HepG2 (cell line): ENCODE results near the gene NFKBIL1. TPM values are rescaled to one million over a fixed set of nuclear protein-coding genes. Genes with fewer than 3 reads are reported as not detected.
A peak's percentile ranks its signal among the peaks of the same experiment; 100 is the strongest.

Experiments used
- ATAC-seq: fragments of 200-7000 bp; cut with Tn5 transposase; 3 replicates; pipeline ENCODE4 v1.9.1; 2020; ENCODE audit warnings: mild to moderate bottlenecking, moderate library complexity
- BruUV-seq: library from RNA; stranded (reverse); fragments of 400-500 nt; replicated peaks from 2 replicates; lab custom pipeline; 2021; lab: Mats Ljungman, UMichigan
- CTCF ChIA-PET: fragments of 300-600 bp; formaldehyde crosslinking; extraction: SDS; loops from one replicate; lab custom pipeline; 2021; ENCODE audit warnings: low total read pairs, inconsistent platforms, low intra/inter-chr PET ratio; lab: Yijun Ruan, JAX
- POLR2A ChIA-PET: fragments of 350-600 bp; sonication (Branson Sonifier 250); formaldehyde crosslinking; loops from one replicate; lab custom pipeline; 2020; ENCODE audit warnings: antibody characterized with exemption, inconsistent platforms; lab: Yijun Ruan, JAX
- DNase-seq: peaks from one replicate; pipeline ENCODE4 v3.0.0-alpha.2; 2015; ENCODE audit warnings: low spot score
- FAIRE-seq: peaks from 3 replicates; lab custom pipeline; 2011; peaks lifted over from hg19 to GRCh38; lab: Jason Lieb, UNC
- H2AFZ ChIP-seq: one replicate; pipeline ENCODE4 v1.6.1; 2011; ENCODE audit warnings: low read length, inconsistent platforms
- H3K27ac ChIP-seq: fragments of 300-600 bp; 3 replicates; pipeline ENCODE4 v1.8.0; 2011; ENCODE audit warnings: mixed run types, mild to moderate bottlenecking, mixed read lengths, low read length, inconsistent platforms; ENCODE audit not compliant: insufficient read depth; ENCODE audit errors: extremely low read length
- H3K27me3 ChIP-seq, 2 experiments: fragments of 200-600 bp in 1 of 2; 2 replicates in 1 of 2; 3 replicates in 1 of 2; pipeline versions ENCODE4 v1.6.0 to v1.8.0; 2011; ENCODE audit warnings: low read length in 2 of 2, mild to moderate bottlenecking in 2 of 2, moderate library complexity in 2 of 2, inconsistent platforms in 1 of 2; ENCODE audit not compliant: insufficient read depth in 2 of 2, control insufficient read depth in 1 of 2
- H3K36me3 ChIP-seq, 2 experiments: fragments of 200-600 bp in 1 of 2; replicated peaks in 1 of 2; 2 replicates in 1 of 2; 3 replicates in 1 of 2; pipeline versions ENCODE4 v1.5.1 to v1.8.0; 2011; ENCODE audit warnings: low read length in 2 of 2, inconsistent platforms in 1 of 2; ENCODE audit not compliant: insufficient read depth in 2 of 2, control insufficient read depth in 1 of 2
- H3K4me1 ChIP-seq: 2 replicates; pipeline ENCODE4 v1.5.1; 2012; ENCODE audit warnings: low read length, inconsistent platforms; ENCODE audit not compliant: insufficient read depth
- H3K4me2 ChIP-seq: 2 replicates; pipeline ENCODE4 v1.6.0; 2011; ENCODE audit warnings: low read depth, low read length, inconsistent platforms
- H3K4me3 ChIP-seq, 3 experiments: fragments of 200-600 bp in 1 of 3; sonication (generic), shearing (Covaris generic) in 1 of 3; replicated peaks in 1 of 3; 2 replicates each; pipeline ENCODE4 v1.5.1; 2011 to 2016; ENCODE audit warnings: low read length in 3 of 3, inconsistent platforms in 2 of 3, low read depth in 2 of 3, mild to moderate bottlenecking in 2 of 3, control low read depth in 1 of 3, mixed read lengths in 1 of 3; ENCODE audit not compliant: insufficient read depth in 1 of 3
- H3K79me2 ChIP-seq: one replicate; pipeline ENCODE4 v1.6.1; 2011; ENCODE audit warnings: low read length, inconsistent platforms; ENCODE audit not compliant: insufficient read depth
- H3K9ac ChIP-seq: 2 replicates; pipeline ENCODE4 v1.6.0; 2011; ENCODE audit warnings: mild to moderate bottlenecking, low read depth, low read length, inconsistent platforms; ENCODE audit not compliant: insufficient read depth
- H3K9me3 ChIP-seq: 2 replicates; pipeline ENCODE4 v1.5.1; 2012; ENCODE audit warnings: mild to moderate bottlenecking, low read length
- H4K20me1 ChIP-seq: 2 replicates; pipeline ENCODE4 v1.6.0; 2011; ENCODE audit warnings: inconsistent platforms, mild to moderate bottlenecking, low read length, moderate library complexity; ENCODE audit not compliant: insufficient read depth
- ARID5B ChIP-seq: IDR thresholded peaks from 2 replicates; pipeline ENCODE4 v1.4.0; 2020; ENCODE audit warnings: mild to moderate bottlenecking, missing genetic modification reagents
- CEBPG ChIP-seq: IDR thresholded peaks from 2 replicates; pipeline ENCODE4 v1.6.1; 2016
- DMAP1 ChIP-seq: IDR thresholded peaks from 2 replicates; pipeline ENCODE4 v1.6.1; 2016
- FOXA1 ChIP-seq, 2 experiments: fragments of 450-650 bp in 1 of 2; sonication (generic) in 1 of 2; formaldehyde crosslinking in 1 of 2; IDR thresholded peaks; 2 replicates each; pipeline versions ENCODE4 v1.4.0 to v1.6.1; 2016 to 2020; ENCODE audit warnings: missing genetic modification reagents in 1 of 2
- MAZ ChIP-seq, 2 experiments: sonication (generic) in 1 of 2; formaldehyde crosslinking in 1 of 2; IDR thresholded peaks; 2 replicates each; pipeline versions ENCODE4 v1.5.0 to v1.6.1; 2012 to 2020; ENCODE audit warnings: low read depth in 2 of 2, mild to moderate bottlenecking in 2 of 2, borderline replicate concordance in 1 of 2, improper control_type of control experiment in 1 of 2, low read length in 1 of 2, missing genetic modification reagents in 1 of 2, moderate library complexity in 1 of 2
- NPAS2 ChIP-seq: sonication (generic); formaldehyde crosslinking; IDR thresholded peaks from 2 replicates; pipeline ENCODE4 v1.8.0; 2022; ENCODE audit warnings: mild to moderate bottlenecking, missing genetic modification reagents, borderline replicate concordance
- PATZ1 ChIP-seq: sonication (generic); formaldehyde crosslinking; IDR thresholded peaks from 2 replicates; pipeline ENCODE4 v1.4.0; 2020; ENCODE audit warnings: missing genetic modification reagents
- RFXANK ChIP-seq: IDR thresholded peaks from 2 replicates; pipeline ENCODE4 v1.6.1; 2016
- SALL2 ChIP-seq: sonication (generic); formaldehyde crosslinking; IDR thresholded peaks from 2 replicates; pipeline ENCODE4 v1.8.1; 2023; ENCODE audit warnings: mild to moderate bottlenecking, missing genetic modification reagents, inconsistent platforms
- THAP7 ChIP-seq: sonication (generic); formaldehyde crosslinking; IDR thresholded peaks from 2 replicates; pipeline ENCODE4 v1.8.1; 2023; ENCODE audit warnings: mild to moderate bottlenecking, missing genetic modification reagents
- ZNF12 ChIP-seq: sonication (generic); formaldehyde crosslinking; IDR thresholded peaks from 2 replicates; pipeline ENCODE4 v1.5.0; 2020; ENCODE audit warnings: missing genetic modification reagents
- ZNF136 ChIP-seq: sonication (generic); formaldehyde crosslinking; IDR thresholded peaks from 2 replicates; pipeline ENCODE4 v1.8.1; 2022; ENCODE audit warnings: low read depth, mild to moderate bottlenecking, moderate library complexity, missing genetic modification reagents
- ZNF468 ChIP-seq: sonication (generic); formaldehyde crosslinking; IDR thresholded peaks from 2 replicates; pipeline ENCODE4 v1.8.0; 2022; ENCODE audit warnings: mild to moderate bottlenecking, moderate library complexity, missing genetic modification reagents
- ZNF598 ChIP-seq: sonication (generic); formaldehyde crosslinking; IDR thresholded peaks from 2 replicates; pipeline ENCODE4 v1.5.1; 2020; ENCODE audit warnings: mild to moderate bottlenecking, missing genetic modification reagents, borderline replicate concordance
- ZNF7 ChIP-seq: IDR thresholded peaks from 2 replicates; pipeline ENCODE4 v1.6.1; 2016; ENCODE audit warnings: missing biosample characterization, missing genetic modification reagents
- ZNF740 ChIP-seq: sonication (generic); formaldehyde crosslinking; IDR thresholded peaks from 2 replicates; pipeline ENCODE4 v1.4.0; 2020; ENCODE audit warnings: missing genetic modification reagents
- WGBS: methylation state at CpG from one replicate; pipeline ENCODE4 v1.1.6; 2017; ENCODE audit warnings: low lambda C conversion rate; 5-methylcytosine and 5-hydroxymethylcytosine counted together
- in situ Hi-C: cut with HindIII; loops from 2 replicates; pipeline ENCODE4 v1.10.0; 2017; ENCODE audit warnings: low pct_unique_long_range_greater_than_20kb; ENCODE audit not compliant: extremely low pct_ligation_motif_present
- intact Hi-C: fragments of 100-400 bp; cut with micrococcal nuclease; formaldehyde crosslinking; loops from one replicate; pipeline ENCODE4 v1.10.0; 2022; ENCODE audit not compliant: unreplicated experiment
- polyA plus RNA-seq, 8 experiments: library from polyadenylated mRNA; depleted of rRNA in 3 of 8; stranded (reverse) in 7 of 8; unstranded in 1 of 8; fragments of >200 nt; fragmentation: Illumina TruSeq in 4 of 8; extraction: Trizol in 4 of 8; gene quantifications; 2 replicates each; pipeline versions ENCODE4 v1.2.1 to v1.2.3, GENCODE V29; 2011 to 2016; ENCODE audit warnings: low read depth in 4 of 8, missing spikeins in 1 of 8, mixed read lengths in 1 of 8; ENCODE audit not compliant: insufficient read depth in 1 of 8
- total RNA-seq, 5 experiments: library from RNA; depleted of rRNA; stranded (reverse); fragments of >200 nt; fragmentation: Illumina TruSeq; extraction: Trizol; gene quantifications; 2 replicates each; pipeline ENCODE4 v1.2.3, GENCODE V29; 2016; ENCODE audit warnings: low read depth in 1 of 5

Gene NFKBIL1
- total and polyA plus RNA-seq, 2 of the 13 experiments (the other 11 are each of a cell fraction or from before 2014, with no cell fraction given), result 9.7 to 19.5 TPM

GRCh38 chr6:31541059-31541657 lies 6.2 kb upstream of the NFKBIL1 start:
- ChIA-PET POLR2A (interaction anchor here (0.8 to 6.9 kb wide), 30 partner anchors 7 to 627 kb away, joined by 3 to 123 read pairs (median 6); partner anchors contain the start of genes AIF1, APOM, BAG6 and C6orf47), CTCF (no interaction called here)
- DNase-seq, result peak; percentile 63
- Histone ChIP-seq H2AFZ (no peak overlapping the region), H3K4me3 (peak overlapping the region; percentile 66 to 99 (median 83)), H3K9ac (peak overlapping the region; percentile 96), H3K9me3 (no peaks in the 10 kb centered on the region), H3K4me2 (peak overlapping the region; percentile 99), H3K27ac (peak overlapping the region; percentile 95), H3K4me1 (peaks cover 59% of the 10 kb centered on the region), H3K27me3 (no peaks in the 10 kb centered on the region; a peak in 2 of 5 replicates), H3K79me2 (peaks cover 63% of the 10 kb centered on the region), H3K36me3 (peaks cover 17 to 42% of the 10 kb centered on the region in 2 experiments), H4K20me1 (peaks cover 48% of the 10 kb centered on the region)
- in situ Hi-C loops (no loop called here), intact Hi-C loops (loop anchor here (10.0 kb wide), 1 partner anchor 114 kb away; the partner anchor contains the start of genes APOM and BAG6)
- ATAC-seq, result peak; percentile 5; the same call in 1 of the 3 replicates
- 1% methylated on average over 21 of the region's 21 CpGs for WGBS
- no peak for FAIRE-seq
- TSS peak; percentile 72 for BruUV-seq
- no peak for TF ChIP-seq RFXANK (CRISPR knock-in tag)
- TF ChIP-seq PATZ1 (CRISPR knock-in tag), result peak; percentile 43; the same call in 1 of the 2 replicates
- no peak for TF ChIP-seq ARID5B (CRISPR knock-in tag)
- peak; percentile 93; the same call in 1 of the 2 replicates for TF ChIP-seq NPAS2
- TF ChIP-seq ZNF468 (CRISPR knock-in tag), result peak; percentile 23; the same call in 1 of the 2 replicates
- TF ChIP-seq ZNF7 (CRISPR knock-in tag), result 0 out of 2 replicates have a peak, but pooled peaks have one; percentile 19
- TF ChIP-seq SALL2, result no peak
- TF ChIP-seq FOXA1 (IDR thresholded peaks at IDR 0.05), result no peak
- peak; percentile 55 for TF ChIP-seq FOXA1 (CRISPR knock-in tag; IDR thresholded peaks at IDR 0.05)
- no peak for TF ChIP-seq DMAP1
- peak; percentile 53 for TF ChIP-seq CEBPG (CRISPR knock-in tag)
- TF ChIP-seq ZNF136, result 0 out of 2 replicates have a peak, but pooled peaks have one; percentile 13
- 0 out of 2 replicates have a peak, but pooled peaks have one; percentile 46 for TF ChIP-seq ZNF12 (CRISPR knock-in tag)
- TF ChIP-seq ZNF740 (CRISPR knock-in tag), result 0 out of 2 replicates have a peak, but pooled peaks have one; percentile 10
- no peak for TF ChIP-seq MAZ (IDR thresholded peaks at IDR 0.05; ENCODE audit: borderline replicate concordance, low read depth, low read length)
- 0 out of 2 replicates have a peak, but pooled peaks have one; percentile 65 for TF ChIP-seq MAZ (CRISPR knock-in tag; IDR thresholded peaks at IDR 0.05; ENCODE audit: low read depth)
- TF ChIP-seq ZNF598 (CRISPR knock-in tag), result 0 out of 2 replicates have a peak, but pooled peaks have one; percentile 53
- 0 out of 2 replicates have a peak, but pooled peaks have one; percentile 8 for TF ChIP-seq THAP7
